WERI-Rb-1 (cell line): ENCODE measurements around the gene TNNC2.
"Not testable (repeated sequence)": the region's sequence is repeated elsewhere in the genome, so short reads cannot be mapped to it uniquely, and the experiment has no call there.

Experiments
- DNase-seq: peaks from one replicate; pipeline ENCODE4 v3.0.0-alpha.2; 2020
- H3K27ac ChIP-seq: fragments of 250-450 bp; sonication (Bioruptor Pico); 2 replicates; pipeline ENCODE4 v1.5.1; 2020; ENCODE audit warnings: mild to moderate bottlenecking, moderate library complexity
- H3K27me3 ChIP-seq: fragments of 250-450 bp; sonication (Bioruptor Pico); 2 replicates; pipeline ENCODE4 v1.5.1; 2021; ENCODE audit warnings: mild to moderate bottlenecking, low read depth, moderate library complexity; ENCODE audit not compliant: insufficient read depth, severe bottlenecking
- H3K36me3 ChIP-seq: fragments of 250-450 bp; sonication (Bioruptor Pico); 2 replicates; pipeline ENCODE4 v1.5.1; 2020; ENCODE audit warnings: mild to moderate bottlenecking, moderate library complexity
- H3K4me3 ChIP-seq: 2 replicates; pipeline ENCODE4 v1.5.1; 2011; ENCODE audit warnings: low read depth, mild to moderate bottlenecking, control low read depth, low read length
- H3K9me3 ChIP-seq: fragments of 250-450 bp; sonication (Bioruptor Pico); 2 replicates; pipeline ENCODE4 v1.5.1; 2021; ENCODE audit warnings: mild to moderate bottlenecking, moderate library complexity; ENCODE audit not compliant: severe bottlenecking
- CTCF ChIP-seq: IDR thresholded peaks from 2 replicates; pipeline ENCODE4 v1.5.1; 2011; ENCODE audit warnings: low read depth, mild to moderate bottlenecking, control low read depth, inconsistent platforms, low read length

The TNNC2 gene

GRCh38 chr20:45832619-45833018 lies 5.5 kb upstream of the TNNC2 start:
- no peaks in the 10 kb centered on the region for H3K27me3 ChIP-seq
- H3K9me3 ChIP-seq, result no peaks in the 10 kb centered on the region
- no peak for TF ChIP-seq CTCF
- peaks cover 8% of the 10 kb centered on the region; the same call in 1 of the 2 replicates for H3K36me3 ChIP-seq
- no peak overlapping the region; the same call in 1 of the 2 replicates for H3K27ac ChIP-seq
- no peak overlapping the region for H3K4me3 ChIP-seq
- DNase-seq, result no peak

- not testable (repeated sequence) for H3K27ac ChIP-seq, H3K9me3 ChIP-seq, H3K4me3 ChIP-seq, H3K36me3 ChIP-seq, H3K27me3 ChIP-seq, DNase-seq
These were observed 2.6 kb upstream of the TNNC2 start for GRCh38 chr20:45829673-45830106.

GRCh38 chr20:45828589-45828988 lies 1.5 kb upstream of the TNNC2 start:
- no peaks in the 10 kb centered on the region for H3K9me3 ChIP-seq
- DNase-seq, result no peak
- no peak overlapping the region for H3K4me3 ChIP-seq
- no peak for TF ChIP-seq CTCF
- no peaks in the 10 kb centered on the region for H3K36me3 ChIP-seq
- H3K27ac ChIP-seq, result no peak overlapping the region
- H3K27me3 ChIP-seq, result no peaks in the 10 kb centered on the region

GRCh38 chr20:45827712-45828111 lies 600 bp upstream of the TNNC2 start:
- DNase-seq, result no peak
- H3K27me3 ChIP-seq, result no peaks in the 10 kb centered on the region
- H3K9me3 ChIP-seq, result no peaks in the 10 kb centered on the region
- no peak overlapping the region for H3K4me3 ChIP-seq
- TF ChIP-seq CTCF, result no peak
- H3K36me3 ChIP-seq, result no peaks in the 10 kb centered on the region
- no peak overlapping the region for H3K27ac ChIP-seq

- DNase-seq, result peak; percentile 57
- TF ChIP-seq CTCF, result no peak
- no peaks in the 10 kb centered on the region for H3K9me3 ChIP-seq
- no peaks in the 10 kb centered on the region for H3K36me3 ChIP-seq
- no peaks in the 10 kb centered on the region for H3K27me3 ChIP-seq
- peak overlapping the region; percentile 38 for H3K27ac ChIP-seq
- H3K4me3 ChIP-seq, result no peak overlapping the region
These were observed 612 bp downstream of the TNNC2 start for GRCh38 chr20:45826381-45827019.

GRCh38 chr20:45823949-45824835 lies 2.9 kb downstream of the TNNC2 start:
- peak; percentile 60 for DNase-seq
- no peak overlapping the region for H3K4me3 ChIP-seq

More at GRCh38 chr20:45823949-45824835, 2.9 kb downstream of the TNNC2 start:
- Histone ChIP-seq H3K27ac (no peak overlapping the region), H3K27me3 (no peaks in the 10 kb centered on the region), H3K9me3 (no peaks in the 10 kb centered on the region), H3K36me3 (no peaks in the 10 kb centered on the region)
- peak; percentile 63 for TF ChIP-seq CTCF
